Measurements from ENCODE around the gene PDE4B.

- no peak for TF ChIP-seq CTCF (conservative IDR thresholded peaks at IDR 0.05; ENCODE audit: low read length)
- TF ChIP-seq EZH2phosphoT487 (IDR thresholded peaks at IDR 0.05; ENCODE audit: borderline replicate concordance, low read depth, low read length) = no peak
Observed at GRCh38 chr1:65980237-65980636, 187.5 kb downstream of the PDE4B start.
